ENCODE results near the gene CCNY. TPM values are rescaled to one million over a fixed set of nuclear protein-coding genes. Genes with fewer than 3 reads are reported as not detected.
"Not testable (repeated sequence)": the region's sequence is repeated elsewhere in the genome, so short reads cannot be mapped to it uniquely, and the experiment has no call there.

CCNY gene
- 100 to 1,000 TPM in 6 of 12 donors, 10 to 100 TPM in 6; 55.9 to 421 (median 99.4) TPM for polyA plus RNA-seq (ENCODE audit: insufficient read length in 12 of 12)
- long read RNA-seq, donor 1, transcript CCNY-203 (10 exons, 3,960 nt) = major isoform, 11 of 11 reads
- long read RNA-seq, donor 1, partial matches to known transcripts = 0 of 11 reads
- long read RNA-seq, donor 1, other reads (novel, unspliced or antisense) = 0 of 11 reads
- long read RNA-seq, donor 2, transcript CCNY-203 (10 exons, 3,960 nt) = major isoform, 22 of 41 reads
- long read RNA-seq, donor 2, partial matches to known transcripts = 19 of 41 reads
- long read RNA-seq, donor 2, other reads (novel, unspliced or antisense) = 0 of 41 reads
- long read RNA-seq, donor 3, full-length matches to known transcripts = 12 of 12 reads
- long read RNA-seq, donor 3, partial matches to known transcripts = 0 of 12 reads
- long read RNA-seq, donor 3, other reads (novel, unspliced or antisense) = 0 of 12 reads
- long read RNA-seq, donor 4, partial matches to known transcripts = 0 of 4 reads
- long read RNA-seq, donor 4, other reads (novel, unspliced or antisense) = 0 of 4 reads
- long read RNA-seq, donor 5 = 0 reads
- long read RNA-seq, donor 6, transcript CCNY-203 (10 exons, 3,960 nt) = major isoform, 13 of 34 reads
- long read RNA-seq, donor 6, partial matches to known transcripts = 21 of 34 reads
- long read RNA-seq, donor 6, other reads (novel, unspliced or antisense) = 0 of 34 reads
- long read RNA-seq, donor 7, transcript CCNY-203 (10 exons, 3,960 nt) = major isoform, 17 of 17 reads
- long read RNA-seq, donor 7, partial matches to known transcripts = 0 of 17 reads
- long read RNA-seq, donor 7, other reads (novel, unspliced or antisense) = 0 of 17 reads
- long read RNA-seq, donor 8, transcript CCNY-203 (10 exons, 3,960 nt) = major isoform, 25 of 41 reads
- long read RNA-seq, donor 8, partial matches to known transcripts = 16 of 41 reads
- long read RNA-seq, donor 8, other reads (novel, unspliced or antisense) = 0 of 41 reads
- long read RNA-seq, donor 9, partial matches to known transcripts = 11 of 14 reads
- long read RNA-seq, donor 9, other reads (novel, unspliced or antisense) = 0 of 14 reads
- long read RNA-seq, donor 10, transcript CCNY-203 (10 exons, 3,960 nt) = major isoform, 24 of 24 reads
- long read RNA-seq, donor 10, partial matches to known transcripts = 0 of 24 reads
- long read RNA-seq, donor 10, other reads (novel, unspliced or antisense) = 0 of 24 reads
- long read RNA-seq, donor 11, full-length matches to known transcripts = 34 of 34 reads
- long read RNA-seq, donor 11, partial matches to known transcripts = 0 of 34 reads
- long read RNA-seq, donor 11, other reads (novel, unspliced or antisense) = 0 of 34 reads

- peak; percentile 68 for DNase-seq
These were observed at the start of gene CCNY for GRCh38 chr10:35336084-35336831. TSS of gene CCNY (plus strand) at chr10:35336509. CDS start at chr10:35337054, 545 bp downstream.

- no peak for DNase-seq
These were observed 47.1 kb upstream of the CCNY start for GRCh38 chr10:35289198-35289597.

- DNase-seq = no peak
These were observed 41.8 kb upstream of the CCNY start for GRCh38 chr10:35294506-35294905.

GRCh38 chr10:35299016-35299415 lies 37.3 kb upstream of the CCNY start:
- DNase-seq = no peak

GRCh38 chr10:35300063-35300699 lies 36.1 kb upstream of the CCNY start:
- DNase-seq = peak; percentile 41

GRCh38 chr10:35304649-35305048 lies 31.7 kb upstream of the CCNY start:
- DNase-seq = no peak

GRCh38 chr10:35306852-35307251 lies 29.5 kb upstream of the CCNY start:
- DNase-seq = no peak

- no peak for DNase-seq
These were observed 29.0 kb upstream of the CCNY start for GRCh38 chr10:35307297-35307696.

GRCh38 chr10:35308809-35309208 lies 27.5 kb upstream of the CCNY start:
- no peak for DNase-seq

- DNase-seq = not testable (repeated sequence)
These were observed 22.2 kb upstream of the CCNY start for GRCh38 chr10:35314142-35314541.

- not testable (repeated sequence) for DNase-seq
These were observed 21.1 kb upstream of the CCNY start for GRCh38 chr10:35315235-35315634.

GRCh38 chr10:35316218-35316967 lies 19.9 kb upstream of the CCNY start:
- DNase-seq = no peak

GRCh38 chr10:35318551-35318950 lies 17.8 kb upstream of the CCNY start:
- no peak for DNase-seq

GRCh38 chr10:35320341-35320740 lies 16.0 kb upstream of the CCNY start:
- no peak for DNase-seq

GRCh38 chr10:35322636-35323035 lies 13.7 kb upstream of the CCNY start:
- no peak for DNase-seq

GRCh38 chr10:35324196-35324595 lies 12.1 kb upstream of the CCNY start:
- no peak for DNase-seq

GRCh38 chr10:35326466-35327235 lies 9.7 kb upstream of the CCNY start:
- no peak for DNase-seq

GRCh38 chr10:35327790-35328403 lies 8.4 kb upstream of the CCNY start:
- no peak for DNase-seq

Data from muscle of arm (tissue), 14 donors.